NCI-H1436 treated with DMSO at 0.1 percent for 48 hours (cell line): Measurements from ENCODE around the gene CIAPIN1.
A peak's percentile ranks its signal among the peaks of the same experiment; 100 is the strongest.

Experiments used
- DNase-seq: peaks from one replicate; lab custom pipeline; 2025; lab: John Stamatoyannopoulos, UW

CIAPIN1 gene

GRCh38 chr16:57447186-57447962 is at the start of gene CIAPIN1, which contains the start of gene COQ9:
CIAPIN1 (minus strand) TSS chr16:57447385; CDS start chr16:57440928, 6,457 bp downstream.
COQ9 (plus strand) TSS chr16:57447479; CDS start chr16:57447506, 27 bp downstream.
- peak; percentile 33 for DNase-seq

GRCh38 chr16:57493767-57494166 is 46.6 kb upstream of the CIAPIN1 start:
- no peak for DNase-seq

- DNase-seq: no peak
These were observed 42.0 kb upstream of the CIAPIN1 start for GRCh38 chr16:57489229-57489628.

DNA sequence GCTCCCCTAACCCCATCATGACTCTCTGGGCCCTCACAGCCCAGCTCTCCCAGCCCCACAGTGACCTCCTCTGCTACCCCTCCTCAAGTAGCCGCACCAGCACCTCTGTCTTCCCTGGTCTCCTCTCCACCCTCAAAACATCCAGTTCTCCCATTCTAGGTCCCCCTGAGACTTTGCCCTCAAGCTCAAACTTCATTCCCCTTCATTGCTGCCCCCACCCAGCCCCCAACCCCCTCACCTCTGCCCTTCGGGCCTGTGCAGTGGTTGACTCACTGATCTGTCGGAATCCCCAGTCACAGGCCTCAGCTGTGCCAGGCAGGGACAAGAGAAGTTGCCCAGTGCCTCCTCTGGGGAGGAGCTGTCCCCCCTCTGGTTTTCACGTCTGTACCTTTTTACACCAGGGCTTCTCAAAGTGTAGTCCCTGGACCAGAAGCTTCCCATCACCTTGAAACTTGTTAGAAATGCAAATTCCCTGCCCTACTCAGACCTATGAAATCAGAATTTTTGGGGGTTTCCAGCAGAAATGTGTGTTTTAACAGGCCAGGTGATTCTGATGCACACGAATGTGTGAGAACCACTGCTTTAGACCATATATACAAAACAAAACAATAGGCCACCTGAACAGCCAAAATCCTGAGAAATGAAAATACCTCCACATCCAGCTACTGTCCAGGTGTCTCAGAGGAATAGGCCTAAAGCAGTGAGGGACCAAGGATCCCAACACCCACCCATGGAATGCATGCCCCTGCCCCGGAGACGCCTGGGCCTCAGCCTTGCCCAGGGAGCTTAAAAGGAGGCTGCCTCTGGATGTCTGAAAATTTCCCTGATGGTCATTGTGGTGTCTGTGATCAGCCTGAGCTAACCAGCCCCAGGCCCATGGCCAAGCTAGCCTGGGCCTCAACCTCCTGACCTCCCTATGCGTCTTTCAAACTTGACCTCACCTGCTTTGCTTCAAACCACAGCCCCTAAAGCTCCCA is 40.0 kb upstream of the CIAPIN1 start:
- DNase-seq: no peak

GRCh38 chr16:57485916-57486857 is 39.0 kb upstream of the CIAPIN1 start, which contains the start of gene DOK4:
DOK4 (minus strand) TSS chr16:57486493; CDS start chr16:57479507, 6,986 bp downstream.
- no peak for DNase-seq

DNA sequence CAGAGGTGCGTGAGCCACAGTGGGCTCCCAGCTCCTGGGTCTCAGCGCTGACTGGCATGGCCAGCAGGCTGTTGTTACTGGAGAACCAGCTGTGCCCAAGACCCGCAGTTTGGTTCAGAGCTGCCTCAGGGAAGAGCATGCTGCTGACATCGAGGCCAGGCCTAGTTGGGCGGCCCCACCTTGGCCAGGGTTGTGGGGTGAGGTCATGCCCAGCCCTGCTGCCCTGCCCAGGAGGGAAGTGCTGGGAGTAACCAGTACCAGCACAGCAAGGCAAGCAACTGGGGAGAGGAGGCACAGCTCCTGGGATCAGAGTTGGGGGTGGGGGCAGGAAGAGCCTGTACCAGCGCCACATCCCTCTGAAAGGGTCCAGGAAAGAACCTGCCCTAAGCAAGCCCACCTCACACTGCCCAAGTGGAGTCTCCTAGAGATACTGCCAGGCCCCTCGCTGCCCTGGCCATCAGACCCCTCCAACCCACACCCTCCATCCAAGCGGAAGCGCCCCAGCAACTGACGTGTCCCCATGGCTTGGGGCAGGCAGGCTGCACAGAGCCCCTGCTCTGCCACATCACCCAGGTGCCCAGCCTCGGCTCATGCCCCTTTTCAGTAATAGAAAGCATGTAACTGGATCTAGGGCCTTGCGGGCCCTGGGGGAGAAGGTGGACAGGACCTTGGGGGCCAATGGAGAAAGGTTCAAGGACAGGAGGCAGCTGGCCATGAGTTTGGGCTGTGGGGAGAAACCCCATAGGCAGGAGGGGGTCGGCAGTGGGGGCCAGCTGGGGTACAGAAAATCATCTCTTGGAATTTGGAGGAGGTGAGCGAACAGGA is 38.1 kb upstream of the CIAPIN1 start:
- no peak for DNase-seq

- DNase-seq: no peak
These were observed 37.4 kb upstream of the CIAPIN1 start for GRCh38 chr16:57484515-57485005.

DNA sequence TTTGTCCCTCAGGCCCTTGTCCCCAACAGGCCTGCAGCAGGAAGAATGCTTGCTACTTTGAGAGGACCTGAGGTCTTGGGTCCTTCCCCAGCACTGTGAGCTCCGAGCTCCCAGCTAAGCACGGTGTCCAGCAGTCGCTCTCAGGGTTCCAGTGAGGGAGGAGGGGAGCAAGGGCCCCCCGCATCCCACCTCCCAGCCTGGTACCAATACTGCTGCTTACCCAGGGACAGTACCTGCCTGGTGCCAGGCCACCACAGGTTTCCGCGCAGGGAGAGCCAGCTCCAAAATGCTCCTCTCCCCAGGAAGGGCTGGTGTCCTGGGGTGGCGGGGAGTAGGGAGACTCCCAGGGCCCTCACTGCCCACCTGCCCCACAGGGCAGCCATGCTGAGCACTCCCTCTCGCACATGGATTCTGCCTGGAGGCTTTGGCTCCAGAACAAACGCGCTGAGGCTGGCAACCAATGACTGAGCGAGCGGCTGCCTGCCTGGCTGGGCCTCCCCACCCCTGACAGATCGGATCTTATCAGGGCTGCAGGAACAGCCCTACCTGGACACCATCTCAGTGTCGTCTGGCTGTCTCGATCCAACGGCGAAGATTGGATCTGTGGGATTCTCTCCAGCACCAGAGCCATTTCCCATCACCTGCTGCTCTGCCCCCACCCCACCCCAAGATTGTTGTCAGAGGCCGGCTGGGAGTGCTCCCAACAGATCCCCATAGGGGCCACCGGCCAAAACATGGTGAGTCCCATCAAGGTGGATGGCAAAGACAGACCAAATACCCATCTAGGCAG is 36.7 kb upstream of the CIAPIN1 start:
- no peak for DNase-seq

DNA sequence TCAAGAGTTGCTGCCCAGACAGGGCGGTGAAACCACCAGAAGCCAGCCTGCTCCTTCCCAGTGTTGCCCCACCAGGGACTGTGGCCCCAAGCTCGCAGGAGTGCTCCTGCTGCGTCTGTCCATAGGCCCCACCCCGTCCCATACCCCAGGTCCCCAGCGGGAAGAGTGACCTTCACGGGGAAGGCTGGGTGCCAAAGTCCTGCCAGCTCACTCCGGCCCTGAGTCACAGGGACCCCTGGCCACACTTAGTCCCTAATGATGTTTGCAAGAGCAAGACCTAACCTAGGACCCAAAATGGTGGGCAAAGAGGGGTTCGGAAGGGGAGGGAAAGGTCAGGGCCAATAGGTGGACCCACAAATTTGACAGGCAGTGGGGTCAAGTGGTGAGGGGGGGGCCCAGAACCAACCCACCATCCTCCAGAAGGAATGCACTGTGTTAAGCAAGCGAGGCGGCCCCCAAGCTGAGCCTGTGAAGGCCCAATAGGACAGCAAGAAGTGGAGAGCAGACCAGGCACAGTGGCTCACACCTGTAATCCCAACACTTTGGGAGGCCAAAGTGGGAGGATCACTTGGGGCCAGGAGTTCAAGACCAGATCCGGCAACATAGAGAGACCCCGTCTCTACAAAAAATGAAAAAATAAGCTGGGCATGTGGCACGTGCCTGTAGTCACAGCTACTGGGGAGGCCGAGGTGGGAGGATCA is 35.8 kb upstream of the CIAPIN1 start:
- DNase-seq: no peak

- DNase-seq: no peak
These were observed 34.2 kb upstream of the CIAPIN1 start for GRCh38 chr16:57481421-57481820.

- no peak for DNase-seq
These were observed 33.6 kb upstream of the CIAPIN1 start for GRCh38 chr16:57480754-57481230.

DNA sequence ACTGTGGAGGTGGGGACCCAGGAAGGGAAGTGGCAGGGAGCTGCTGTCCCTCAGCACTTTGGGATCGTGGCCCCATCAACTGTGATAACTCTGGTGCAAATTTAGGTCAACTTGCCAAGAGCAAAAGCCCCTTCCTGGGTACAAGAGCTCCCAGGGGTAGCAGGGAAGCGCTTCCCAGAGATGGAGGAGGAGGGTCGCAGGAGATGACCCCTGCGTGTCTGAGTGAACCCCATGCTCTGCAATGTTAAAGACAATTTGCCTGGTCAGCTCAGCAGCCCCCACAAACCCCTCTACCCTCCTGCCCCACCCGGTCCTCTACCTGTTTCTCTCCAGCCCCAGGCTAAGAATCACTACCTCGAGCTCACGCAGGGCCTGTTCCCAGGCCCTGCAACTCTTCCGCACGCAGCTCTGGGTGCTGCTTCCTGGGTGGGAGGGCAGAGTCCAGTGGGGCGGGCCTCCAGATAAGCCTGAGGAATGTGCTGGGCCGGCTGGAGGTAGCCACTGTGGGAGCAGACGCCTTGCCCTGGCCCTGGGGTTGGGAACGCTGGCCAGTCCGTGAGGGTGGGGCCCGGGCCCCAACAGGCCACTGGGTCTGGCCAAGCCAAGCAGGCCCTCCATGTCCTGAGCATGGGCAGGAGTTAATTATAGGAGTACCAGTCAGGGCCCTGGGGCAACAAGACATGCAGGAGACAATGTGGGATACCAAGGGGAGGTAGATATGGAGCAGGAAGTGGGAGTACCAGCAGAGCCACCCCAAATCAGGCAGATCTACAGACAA is 33.0 kb upstream of the CIAPIN1 start:
- DNase-seq: no peak

- DNase-seq: no peak
These were observed 32.2 kb upstream of the CIAPIN1 start for GRCh38 chr16:57479205-57479975.

GRCh38 chr16:57478396-57479204 is 31.4 kb upstream of the CIAPIN1 start:
- no peak for DNase-seq

GRCh38 chr16:57477531-57478202 is 30.5 kb upstream of the CIAPIN1 start:
- no peak for DNase-seq
